Activated naive CD4-positive, alpha-beta T cell treated with anti-CD3 and anti-CD28 coated beads, Interleukin-2, amount 10 ng/mL, durations not matched to agents 7 days and 5 days (primary cell): Measurements from ENCODE around the gene CBARP.

Source experiments
- CTCF ChIA-PET: fragments of 350-600 bp; sonication (Branson Sonifier 250); formaldehyde crosslinking; loops from one replicate; lab custom pipeline; 2021; ENCODE audit warnings: antibody characterized with exemption; lab: Charles Lee
- DNase-seq: peaks from one replicate; pipeline ENCODE4 v3.0.0-alpha.2; 2020
- H3K27ac Mint-ChIP-seq: one replicate; pipeline ENCODE4 v1.8.0; 2021; ENCODE audit warnings: mild to moderate bottlenecking, moderate library complexity, mixed read lengths
- H3K27me3 Mint-ChIP-seq: one replicate; pipeline ENCODE4 v1.8.0; 2021; ENCODE audit warnings: mild to moderate bottlenecking, mixed read lengths
- H3K36me3 Mint-ChIP-seq: one replicate; pipeline ENCODE4 v1.8.0; 2021; ENCODE audit warnings: mixed read lengths
- H3K4me1 Mint-ChIP-seq: one replicate; pipeline ENCODE4 v1.8.0; 2021; ENCODE audit warnings: mixed read lengths
- H3K4me3 Mint-ChIP-seq: one replicate; pipeline ENCODE4 v1.8.0; 2021; ENCODE audit warnings: mild to moderate bottlenecking, moderate library complexity, mixed read lengths
- H3K9me3 Mint-ChIP-seq: one replicate; pipeline ENCODE4 v1.8.0; 2021; ENCODE audit warnings: mixed read lengths

Gene CBARP

GRCh38 chr19:1279782-1280341, 42.1 kb upstream of the CBARP start:
- Mint-ChIP-seq H3K36me3 (peaks cover 26% of the 10 kb centered on the region), H3K4me3 (no peak overlapping the region), H3K27ac (peak overlapping the region; percentile 67), H3K27me3 (peaks cover 23% of the 10 kb centered on the region), H3K4me1 (peaks cover 24% of the 10 kb centered on the region), H3K9me3 (no peaks in the 10 kb centered on the region)
- CTCF ChIA-PET = interaction anchor here (0.7 to 3.4 kb wide), 6 partner anchors 36 to 239 kb away, joined by 3 to 17 read pairs (median 6); no protein-coding TSS in a partner anchor
- peak; percentile 86 for DNase-seq

- Mint-ChIP-seq H3K27ac (no peak overlapping the region), H3K4me3 (no peak overlapping the region), H3K36me3 (peaks cover 27% of the 10 kb centered on the region), H3K9me3 (no peaks in the 10 kb centered on the region), H3K27me3 (peaks cover 15% of the 10 kb centered on the region), H3K4me1 (peaks cover 27% of the 10 kb centered on the region)
- CTCF ChIA-PET = interaction anchor here (0.7 to 3.4 kb wide), 7 partner anchors 35 to 239 kb away, joined by 3 to 17 read pairs (median 5); no protein-coding TSS in a partner anchor
- DNase-seq = no peak
These were observed 41.2 kb upstream of the CBARP start for GRCh38 chr19:1278713-1279660.

GRCh38 chr19:1278074-1278473, 40.3 kb upstream of the CBARP start:
- Mint-ChIP-seq H3K27ac (peak overlapping the region; percentile 37), H3K4me1 (peaks cover 33% of the 10 kb centered on the region), H3K4me3 (no peak overlapping the region), H3K27me3 (peaks cover 6% of the 10 kb centered on the region), H3K36me3 (peaks cover 34% of the 10 kb centered on the region), H3K9me3 (no peaks in the 10 kb centered on the region)
- DNase-seq = no peak
- CTCF ChIA-PET = interaction anchor here (1.6 to 3.4 kb wide), 2 partner anchors 34 to 94 kb away, joined by 4 to 17 read pairs; no protein-coding TSS in a partner anchor

- Mint-ChIP-seq H3K27ac (peak overlapping the region; percentile 99), H3K36me3 (peaks cover 43% of the 10 kb centered on the region), H3K4me3 (peak overlapping the region; percentile 89), H3K9me3 (no peaks in the 10 kb centered on the region), H3K27me3 (no peaks in the 10 kb centered on the region), H3K4me1 (peaks cover 42% of the 10 kb centered on the region)
- CTCF ChIA-PET = interaction anchor here (1.6 kb wide), 1 partner anchor 33 kb away, joined by 4 read pairs; no protein-coding TSS in a partner anchor
- DNase-seq = no peak
These were observed 39.3 kb upstream of the CBARP start for GRCh38 chr19:1277061-1277460.

- Mint-ChIP-seq H3K36me3 (peaks cover 46% of the 10 kb centered on the region), H3K4me1 (peaks cover 46% of the 10 kb centered on the region), H3K4me3 (peak overlapping the region; percentile 89), H3K27ac (peak overlapping the region; percentile 99), H3K27me3 (no peaks in the 10 kb centered on the region), H3K9me3 (no peaks in the 10 kb centered on the region)
- peak; percentile 66 for DNase-seq
- CTCF ChIA-PET = no interaction called here
These were observed 38.8 kb upstream of the CBARP start for GRCh38 chr19:1276628-1277022.

- Mint-ChIP-seq H3K4me1 (peaks cover 50% of the 10 kb centered on the region), H3K9me3 (no peaks in the 10 kb centered on the region), H3K27ac (peak overlapping the region; percentile 99), H3K27me3 (no peaks in the 10 kb centered on the region), H3K4me3 (peak overlapping the region; percentile 89), H3K36me3 (peaks cover 49% of the 10 kb centered on the region)
- no peak for DNase-seq
- CTCF ChIA-PET = interaction anchor here (5.3 kb wide), 1 partner anchor 32 kb away, joined by 31 read pairs; no protein-coding TSS in a partner anchor
These were observed 38.3 kb upstream of the CBARP start for GRCh38 chr19:1275976-1276627.

- Mint-ChIP-seq H3K9me3 (no peaks in the 10 kb centered on the region), H3K27ac (peak within 1 kb of the TSS; percentile 99), H3K36me3 (peaks cover 55% of the 10 kb centered on the region), H3K4me1 (peaks cover 57% of the 10 kb centered on the region), H3K27me3 (no peaks in the 10 kb centered on the region), H3K4me3 (peak within 1 kb of the TSS; percentile 89)
- peak; percentile 97 for DNase-seq
- CTCF ChIA-PET = interaction anchor here (0.9 to 5.3 kb wide), 2 partner anchors 31 to 35 kb away, joined by 3 to 31 read pairs; no protein-coding TSS in a partner anchor
These were observed 37.6 kb upstream of the CBARP start, which contains the start of gene FAM174C for GRCh38 chr19:1275260-1275975. FAM174C (plus strand) TSS chr19:1275530; CDS start chr19:1275550, 20 bp downstream.

GRCh38 chr19:1274852-1275259, 37.1 kb upstream of the CBARP start:
- no peaks in the 10 kb centered on the region for H3K27me3 Mint-ChIP-seq
- peaks cover 61% of the 10 kb centered on the region for H3K4me1 Mint-ChIP-seq

GRCh38 chr19:1274081-1274851, 36.5 kb upstream of the CBARP start:
- Mint-ChIP-seq H3K36me3 (peaks cover 54% of the 10 kb centered on the region), H3K4me1 (peaks cover 57% of the 10 kb centered on the region)

More at GRCh38 chr19:1274852-1275259, 37.1 kb upstream of the CBARP start:
- peaks cover 57% of the 10 kb centered on the region for H3K36me3 Mint-ChIP-seq
- peak overlapping the region; percentile 57 for H3K4me3 Mint-ChIP-seq
- CTCF ChIA-PET = interaction anchor here (0.9 to 5.3 kb wide), 2 partner anchors 31 to 34 kb away, joined by 3 to 31 read pairs; no protein-coding TSS in a partner anchor
- peak overlapping the region; percentile 83 for H3K27ac Mint-ChIP-seq
- no peaks in the 10 kb centered on the region for H3K9me3 Mint-ChIP-seq
- DNase-seq = no peak

GRCh38 chr19:1273263-1274041, 35.6 kb upstream of the CBARP start:
- H3K36me3 Mint-ChIP-seq = peaks cover 52% of the 10 kb centered on the region
- H3K4me1 Mint-ChIP-seq = peaks cover 63% of the 10 kb centered on the region
- H3K4me3 Mint-ChIP-seq = peak overlapping the region; percentile 37
- CTCF ChIA-PET = interaction anchor here (5.3 kb wide), 1 partner anchor 29 kb away, joined by 31 read pairs; no protein-coding TSS in a partner anchor
- peak overlapping the region; percentile 81 for H3K27ac Mint-ChIP-seq
- H3K27me3 Mint-ChIP-seq = no peaks in the 10 kb centered on the region
- H3K9me3 Mint-ChIP-seq = no peaks in the 10 kb centered on the region
- no peak for DNase-seq

More at GRCh38 chr19:1274081-1274851, 36.5 kb upstream of the CBARP start:
- CTCF ChIA-PET = interaction anchor here (5.3 kb wide), 1 partner anchor 30 kb away, joined by 31 read pairs; no protein-coding TSS in a partner anchor
- H3K4me3 Mint-ChIP-seq = peak overlapping the region; percentile 43
- no peaks in the 10 kb centered on the region for H3K27me3 Mint-ChIP-seq
- no peak for DNase-seq
- peak overlapping the region; percentile 83 for H3K27ac Mint-ChIP-seq
- H3K9me3 Mint-ChIP-seq = no peaks in the 10 kb centered on the region

- CTCF ChIA-PET = interaction anchor here (5.3 kb wide), 1 partner anchor 28 kb away, joined by 31 read pairs; no protein-coding TSS in a partner anchor
- peaks cover 64% of the 10 kb centered on the region for H3K4me1 Mint-ChIP-seq
These were observed 34.8 kb upstream of the CBARP start for GRCh38 chr19:1272423-1273262.

More at GRCh38 chr19:1272423-1273262, 34.8 kb upstream of the CBARP start:
- peaks cover 2% of the 10 kb centered on the region for H3K27me3 Mint-ChIP-seq
- H3K4me3 Mint-ChIP-seq = peak overlapping the region; percentile 37
- DNase-seq = no peak
- no peaks in the 10 kb centered on the region for H3K9me3 Mint-ChIP-seq
- peak overlapping the region; percentile 68 for H3K27ac Mint-ChIP-seq
- peaks cover 48% of the 10 kb centered on the region for H3K36me3 Mint-ChIP-seq
